ENCODE measurements around the gene WDR83. TPM values are rescaled to one million over a fixed set of nuclear protein-coding genes. Genes with fewer than 3 reads are reported as not detected.

WDR83 gene
- total and polyA plus RNA-seq, 10 of the 15 experiments (the other 5 are each of a cell fraction or from before 2014, with no cell fraction given): 0.58 to 17.7 (median 10.8) TPM

DNA sequence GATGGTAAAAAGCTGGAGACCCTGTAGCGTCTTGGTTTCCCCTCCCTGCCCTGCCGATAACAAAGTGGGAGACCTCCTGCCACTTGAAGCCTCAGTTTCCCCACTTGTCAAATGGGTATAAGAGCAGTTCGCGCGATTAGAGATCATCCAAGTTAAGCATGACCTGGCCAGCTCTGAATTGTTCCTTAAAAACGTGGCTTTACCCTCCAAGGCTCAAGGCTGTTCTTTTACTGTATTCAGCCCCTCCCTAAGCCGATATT is 56.7 kb downstream of the WDR83 start:
- 1% methylated on average over 7 of the region's 7 CpGs for WGBS (ENCODE audit: insufficient coverage, insufficient replicate concordance, low lambda C conversion rate, missing lambda C conversion rate)

More for the DNA sequence above, 56.7 kb downstream of the WDR83 start:
- DNase-seq (ENCODE audit: low read depth, low spot score): no peak
- no TSS peak for BruUV-seq (replicated peaks)
- ChIA-PET RAD21 (ENCODE audit: unreplicated experiment) (interaction anchor here (0.6 to 3.3 kb wide), 6 partner anchors 10 to 1347 kb away, joined by 3 to 31 read pairs (median 4); partner anchors contain the start of genes TRIR and ZNF20), SMC1A (ENCODE audit: uncharacterized antibody, unreplicated experiment) (interaction anchor here (1.0 to 5.1 kb wide), 3 partner anchors 10 to 14 kb away, joined by 4 to 28 read pairs (median 6); partner anchors contain the start of genes GET3 and TRIR), CTCF (interaction anchor here (0.6 to 5.4 kb wide), 14 partner anchors 10 to 1683 kb away, joined by 3 to 30 read pairs (median 4); partner anchors contain the start of genes GET3 and TRIR), POLR2A (interaction anchor here (0.5 to 6.8 kb wide), 8 partner anchors 10 to 69 kb away, joined by 3 to 58 read pairs (median 4); partner anchors contain the start of genes DHPS, GET3, MAN2B1 and TRIR)
- Histone ChIP-seq H3K9me3 (replicated peaks; ENCODE audit: control insufficient read depth, insufficient read depth, low read length) (no peaks in the 10 kb centered on the region), H2AFZ (ENCODE audit: control insufficient read depth, low read depth, low read length) (peak overlapping the region; percentile 98), H3K4me2 (ENCODE audit: control insufficient read depth, insufficient read depth) (peak overlapping the region; percentile 90), H3K79me2 (ENCODE audit: control insufficient read depth, insufficient read depth, low read length) (peaks cover 51% of the 10 kb centered on the region), H3K36me3 (ENCODE audit: control insufficient read depth in 2 of 2, insufficient read depth in 2 of 2, low read length in 1 of 2) (peaks cover 10 to 13% of the 10 kb centered on the region in 2 experiments), H3K4me3 (peak overlapping the region; percentile 91), H4K20me1 (ENCODE audit: control insufficient read depth, insufficient read depth) (no peaks in the 10 kb centered on the region; the same call in 1 of the 2 replicates), H3K4me1 (ENCODE audit: control insufficient read depth, insufficient read depth, low read length) (peaks cover 8% of the 10 kb centered on the region; the same call in 1 of the 2 replicates), H3K27ac (ENCODE audit: control insufficient read depth, insufficient read depth) (peak overlapping the region; percentile 81), H3K27me3 (replicated peaks in 1 of 2; ENCODE audit: control insufficient read depth in 2 of 2, insufficient read depth in 2 of 2, low read length in 1 of 2) (no peaks in the 10 kb centered on the region), H3K9ac (ENCODE audit: control insufficient read depth, insufficient read depth, low read length) (peak overlapping the region; percentile 81)
- in situ Hi-C loops (cut with MboI): no loop called here
- intact Hi-C loops (cut with micrococcal nuclease; ENCODE audit: unreplicated experiment): no loop called here
- TF ChIP-seq RFX5 (IDR thresholded peaks at IDR 0.05; ENCODE audit: low read depth, low read length) (no peak), RELA (IDR thresholded peaks at IDR 0.05; ENCODE audit: borderline replicate concordance, partially characterized antibody) (no peak), SMAD1 (IDR thresholded peaks at IDR 0.05; ENCODE audit: low read depth, partially characterized antibody) (no peak), NR2C2 (IDR thresholded peaks at IDR 0.05; ENCODE audit: borderline replicate concordance, control insufficient read depth, insufficient read length, low read depth) (no peak), SMC3 (IDR thresholded peaks at IDR 0.05; ENCODE audit: borderline replicate concordance, low read length) (no peak), ZZZ3 (IDR thresholded peaks at IDR 0.05; ENCODE audit: control insufficient read depth, insufficient read length, low read depth) (no peak), SUZ12 (IDR thresholded peaks at IDR 0.05; ENCODE audit: unreplicated experiment) (no peak), HDAC6 (IDR thresholded peaks at IDR 0.05; ENCODE audit: unreplicated experiment) (no peak), WRNIP1 (IDR thresholded peaks at IDR 0.05; ENCODE audit: borderline replicate concordance, low read depth, low read length) (no peak), BHLHE40 (IDR thresholded peaks at IDR 0.05; ENCODE audit: borderline replicate concordance in 1 of 2, low read depth in 2 of 2, low read length in 1 of 2) (no peak), NBN (IDR thresholded peaks at IDR 0.05) (no peak)
- peak; percentile 7; the same call in 2 of the 3 replicates for ATAC-seq
- no peak for FAIRE-seq
